Measurements from ENCODE around the gene RCC2.
A peak's percentile ranks its signal among the peaks of the same experiment; 100 is the strongest.

RCC2 gene

DNA sequence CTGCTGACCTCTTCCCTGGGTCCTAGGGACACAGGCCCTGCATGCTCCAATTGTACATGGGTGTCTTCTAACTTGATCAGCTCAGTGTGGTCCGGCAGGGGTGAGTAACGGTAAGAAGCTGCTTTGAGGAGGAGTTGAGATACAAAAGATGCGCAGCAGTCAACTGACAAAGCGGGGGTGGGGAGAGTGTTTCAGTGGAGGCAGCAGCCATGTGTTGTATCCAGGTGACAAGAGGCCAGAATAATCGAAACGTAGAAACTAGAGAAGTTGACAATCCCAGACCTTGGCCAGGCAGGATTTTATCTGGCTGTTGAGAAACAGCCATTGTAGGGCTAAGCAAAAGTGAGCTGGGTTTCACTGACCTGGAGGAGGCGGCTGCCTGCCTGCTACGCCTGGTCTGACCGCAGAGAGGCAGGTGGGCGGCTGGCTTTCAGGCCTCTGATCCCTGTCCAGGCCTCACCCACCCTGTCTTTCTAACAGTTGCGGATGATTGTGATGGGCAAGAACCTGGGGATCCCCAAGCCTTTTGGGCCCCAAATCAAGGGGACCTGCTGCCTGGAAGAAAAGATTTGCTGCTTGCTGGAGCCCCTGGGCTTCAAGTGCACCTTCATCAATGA is 38.6 kb downstream of the RCC2 start:
- DNase-seq (ENCODE audit: insufficient read length, low spot score): no peak
- no peak for FAIRE-seq
- no peak for TF ChIP-seq POLR2A (IDR thresholded peaks at IDR 0.05; ENCODE audit: low read depth, low read length)

DNA sequence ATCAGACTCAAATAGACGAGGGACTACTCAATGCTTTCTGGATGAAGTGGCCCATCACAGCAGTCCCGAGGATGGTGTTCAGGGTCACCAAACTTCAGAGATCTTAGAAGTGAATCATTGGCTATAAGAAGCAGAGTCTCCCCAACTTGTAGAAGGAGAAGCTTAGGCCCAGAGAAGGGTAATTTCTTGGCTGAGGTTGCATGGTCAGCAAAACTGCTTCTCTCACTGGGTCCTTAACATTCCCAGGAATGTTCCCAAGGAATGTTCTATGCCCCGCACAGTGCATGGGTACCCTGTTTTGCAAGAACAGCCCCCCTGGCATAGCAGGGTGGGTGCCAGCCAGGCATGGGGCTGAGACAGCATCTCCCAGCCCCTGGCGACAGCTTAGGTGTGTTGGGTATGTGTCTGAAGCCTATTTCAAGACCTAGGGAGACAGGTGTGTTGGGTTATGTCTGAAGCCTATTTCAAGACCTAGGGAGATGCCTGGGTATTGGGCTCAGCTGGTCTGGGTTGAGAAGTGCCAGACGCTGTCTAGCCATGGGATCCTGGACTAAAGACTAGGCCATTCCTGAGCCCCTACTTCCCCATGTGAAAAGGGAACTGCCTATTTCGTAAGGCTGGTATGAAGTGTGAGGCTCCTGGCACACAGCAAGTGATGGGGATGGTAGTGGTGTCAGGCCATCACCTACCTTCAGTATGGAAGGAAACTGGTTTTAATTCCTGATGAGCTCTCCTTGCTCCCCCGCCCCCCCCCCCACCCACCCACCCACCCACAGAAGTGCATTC is 41.4 kb downstream of the RCC2 start:
- FAIRE-seq: no peak
- TF ChIP-seq POLR2A (IDR thresholded peaks at IDR 0.05; ENCODE audit: low read depth, low read length): no peak
- no peak for DNase-seq (ENCODE audit: insufficient read length, low spot score)

DNA sequence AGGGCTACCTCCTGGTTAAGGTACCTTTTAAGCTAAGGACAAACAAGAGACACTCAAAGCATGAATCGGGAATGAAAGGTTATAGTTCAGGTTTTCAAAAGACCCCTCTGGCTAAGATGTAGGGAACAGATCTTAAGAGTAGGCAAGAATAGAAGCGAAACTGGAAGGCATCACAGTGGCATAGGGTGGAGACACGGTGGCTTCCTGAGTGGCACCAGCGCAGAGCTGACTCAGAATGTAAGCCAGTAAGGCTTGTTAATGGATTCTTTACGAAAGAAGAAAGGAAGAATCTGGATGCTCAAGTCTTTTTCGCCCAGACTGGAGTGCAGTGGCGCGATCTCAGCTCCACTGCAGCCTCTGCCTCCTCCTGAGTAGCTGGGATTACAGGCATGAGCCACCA is 46.2 kb downstream of the RCC2 start:
- TF ChIP-seq POLR2A (IDR thresholded peaks at IDR 0.05; ENCODE audit: low read depth, low read length): no peak
- no peak for FAIRE-seq

DNA sequence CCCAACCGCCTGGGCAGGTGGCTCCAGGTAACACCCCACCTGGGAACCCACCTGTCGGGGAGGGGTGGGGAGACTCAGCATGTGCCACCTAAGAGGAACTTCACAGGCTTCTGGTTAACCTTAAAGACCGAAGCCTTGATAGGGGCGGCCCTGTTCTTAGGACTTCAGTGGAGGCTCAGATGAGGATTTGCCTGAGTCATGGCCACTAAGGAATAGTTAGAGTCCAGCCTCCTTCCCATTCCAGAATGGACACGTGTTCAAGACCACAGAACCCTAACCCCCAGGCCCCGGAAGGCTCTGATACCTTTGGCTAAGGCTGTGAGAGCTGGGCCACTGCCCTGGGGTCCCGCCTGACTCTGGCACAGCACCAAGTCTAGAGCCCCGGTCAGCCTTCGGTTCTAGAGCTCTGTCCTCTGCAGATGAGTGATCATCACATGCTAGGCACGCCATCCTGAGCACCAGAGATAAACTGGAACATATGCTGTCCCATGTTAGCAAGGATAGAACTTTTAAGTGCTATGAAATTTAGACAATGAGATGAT is 47.2 kb downstream of the RCC2 start:
- no peak for DNase-seq (ENCODE audit: insufficient read length, low spot score)
- no peak for FAIRE-seq
- no peak for TF ChIP-seq POLR2A (IDR thresholded peaks at IDR 0.05; ENCODE audit: low read depth, low read length)

More for the DNA sequence above, 46.2 kb downstream of the RCC2 start:
- DNase-seq (ENCODE audit: insufficient read length, low spot score): no peak

DNA sequence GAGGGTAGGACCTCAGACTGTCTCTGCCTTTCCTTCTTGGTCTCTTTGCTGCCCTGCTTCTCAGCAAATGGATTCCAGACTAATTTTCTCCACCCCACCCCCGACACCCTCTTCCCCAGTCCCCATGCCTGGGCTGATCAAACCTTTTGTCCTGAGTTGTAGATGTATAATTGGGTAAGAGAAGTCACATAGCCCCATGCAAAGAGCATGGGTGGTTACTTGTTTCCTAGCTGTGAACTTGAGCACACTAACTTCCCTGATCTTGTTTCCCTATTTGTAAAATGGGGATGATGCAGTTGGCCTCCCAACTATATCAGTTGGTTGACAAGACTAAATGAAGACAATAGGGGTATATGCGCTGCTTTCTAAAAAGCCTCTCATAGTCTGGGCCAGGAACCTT is 58.3 kb downstream of the RCC2 start:
- TF ChIP-seq POLR2A (IDR thresholded peaks at IDR 0.05; ENCODE audit: low read depth, low read length): no peak
- DNase-seq (ENCODE audit: insufficient read length, low spot score) (no peak), FAIRE-seq (no peak)

DNA sequence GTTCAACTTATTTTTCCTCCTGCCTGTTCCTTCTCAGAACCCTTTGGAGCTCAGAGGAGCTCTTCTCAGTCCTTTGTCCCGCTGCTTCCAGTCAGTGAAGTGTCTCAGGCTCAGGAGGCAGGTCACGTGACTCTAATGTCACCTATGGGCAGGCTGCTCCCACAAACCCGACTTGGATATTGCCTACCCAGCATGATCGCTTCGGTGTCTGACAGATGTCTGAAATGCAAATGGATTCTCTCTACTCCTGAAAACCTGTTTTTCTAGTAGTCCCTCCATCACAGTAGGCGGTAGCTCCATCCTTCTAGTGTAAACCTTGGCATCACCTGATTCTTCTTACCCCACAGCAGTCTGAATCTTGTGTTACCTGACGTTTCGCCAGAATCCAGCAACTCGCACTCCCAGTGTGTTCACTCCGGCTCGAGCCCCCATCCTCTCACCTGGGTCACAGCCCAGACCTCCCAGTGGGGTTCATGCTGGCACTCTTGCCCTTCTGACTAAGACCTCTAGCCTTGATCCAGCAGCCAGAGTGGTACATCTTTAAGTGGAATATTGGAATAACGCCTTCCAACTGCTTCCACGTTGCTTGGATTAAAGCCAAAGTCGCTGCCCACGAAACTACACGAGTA is 62.0 kb downstream of the RCC2 start:
- DNase-seq (ENCODE audit: insufficient read length, low spot score): no peak
- FAIRE-seq: no peak
- no peak for TF ChIP-seq POLR2A (IDR thresholded peaks at IDR 0.05; ENCODE audit: low read depth, low read length)

DNA sequence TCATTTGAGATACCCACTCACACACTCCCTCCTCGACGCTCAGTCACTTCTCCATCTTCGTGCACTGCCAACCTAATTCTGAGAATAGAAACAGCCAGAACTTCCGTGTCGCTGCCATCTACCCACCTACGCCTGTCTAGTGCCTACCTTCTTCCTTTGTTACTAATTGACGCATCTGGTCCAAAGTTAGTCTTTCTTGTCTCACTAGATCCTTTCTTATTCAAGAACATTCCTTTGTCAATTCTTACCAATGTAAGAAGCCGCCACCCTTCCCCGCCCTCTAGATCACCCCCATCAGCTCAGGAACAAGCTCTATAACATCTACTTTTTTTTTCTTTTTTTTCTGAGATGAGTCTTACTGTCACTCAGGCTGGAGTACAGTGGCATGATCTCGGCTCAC is 63.8 kb downstream of the RCC2 start:
- no peak for FAIRE-seq
- no peak for DNase-seq (ENCODE audit: insufficient read length, low spot score)
- no peak for TF ChIP-seq POLR2A (IDR thresholded peaks at IDR 0.05; ENCODE audit: low read depth, low read length)

DNA sequence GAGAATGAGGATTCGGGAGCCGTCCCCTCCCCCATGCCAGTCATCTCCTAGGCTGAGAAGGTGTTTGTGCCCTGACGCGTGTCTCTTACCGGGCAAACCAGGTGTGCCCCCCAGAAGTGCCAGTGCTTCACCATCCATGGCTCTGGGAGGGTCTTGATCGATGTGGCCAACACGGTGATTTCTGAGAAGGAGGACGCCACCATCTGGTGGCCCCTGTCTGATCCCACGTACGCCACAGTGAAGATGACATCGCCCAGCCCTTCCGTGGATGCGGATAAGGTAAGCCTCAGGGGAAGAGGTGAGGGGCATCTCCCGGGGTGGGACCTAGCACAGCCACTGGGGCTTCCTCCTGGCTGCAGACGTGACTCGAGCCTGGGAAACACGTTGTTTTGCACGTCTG is 66.5 kb downstream of the RCC2 start:
- FAIRE-seq (no peak), DNase-seq (ENCODE audit: insufficient read length, low spot score) (no peak)
- TF ChIP-seq POLR2A (IDR thresholded peaks at IDR 0.05; ENCODE audit: low read depth, low read length): no peak

DNA sequence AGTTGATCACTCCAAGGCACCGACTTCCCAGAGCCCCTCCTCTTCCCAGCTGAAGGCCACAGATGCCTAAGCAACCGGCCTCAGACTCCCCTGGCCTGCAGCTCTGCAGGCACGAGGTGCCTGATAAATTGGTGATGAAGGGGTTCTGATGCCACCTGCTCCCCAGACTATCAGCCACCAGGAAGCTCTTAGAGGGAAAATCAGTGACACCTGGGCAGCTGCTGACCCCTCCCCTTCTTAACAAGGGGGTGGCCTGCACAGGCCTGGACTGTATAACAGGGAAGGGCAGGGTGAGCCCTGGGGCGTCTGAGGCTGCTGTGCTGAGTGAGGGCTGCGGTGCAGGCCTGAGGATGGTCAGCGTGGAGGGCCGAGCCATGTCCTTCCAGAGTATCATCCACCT is 67.6 kb downstream of the RCC2 start, which contains the start of gene PADI6:
PADI6 (plus strand) TSS at position 301 of the 400 bp plus-strand sequence; CDS start at position 351, 50 bp downstream.
- TF ChIP-seq POLR2A (IDR thresholded peaks at IDR 0.05; ENCODE audit: low read depth, low read length): no peak
- DNase-seq (ENCODE audit: insufficient read length, low spot score) (no peak), FAIRE-seq (no peak)

DNA sequence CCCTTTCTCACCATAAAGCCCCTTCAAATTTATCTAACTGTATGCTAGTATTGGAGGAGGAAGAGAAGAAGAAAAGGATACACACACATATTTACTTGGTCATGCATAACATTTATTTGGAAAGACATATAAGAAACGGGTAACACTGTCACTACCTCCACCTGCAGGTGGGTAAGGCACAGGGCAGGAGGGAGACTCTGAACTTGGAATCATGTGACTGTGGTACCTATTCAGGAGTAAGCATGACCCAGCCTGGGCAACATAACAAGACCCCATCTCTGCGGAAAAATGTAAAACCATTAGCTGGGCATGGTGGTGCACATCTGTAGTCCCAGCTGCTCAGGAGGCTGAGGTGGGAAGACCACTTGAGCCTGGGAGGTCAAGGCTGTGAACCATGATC is 68.9 kb downstream of the RCC2 start:
- TF ChIP-seq POLR2A (IDR thresholded peaks at IDR 0.05; ENCODE audit: low read depth, low read length): no peak
- DNase-seq (ENCODE audit: insufficient read length, low spot score): no peak
- no peak for FAIRE-seq

DNA sequence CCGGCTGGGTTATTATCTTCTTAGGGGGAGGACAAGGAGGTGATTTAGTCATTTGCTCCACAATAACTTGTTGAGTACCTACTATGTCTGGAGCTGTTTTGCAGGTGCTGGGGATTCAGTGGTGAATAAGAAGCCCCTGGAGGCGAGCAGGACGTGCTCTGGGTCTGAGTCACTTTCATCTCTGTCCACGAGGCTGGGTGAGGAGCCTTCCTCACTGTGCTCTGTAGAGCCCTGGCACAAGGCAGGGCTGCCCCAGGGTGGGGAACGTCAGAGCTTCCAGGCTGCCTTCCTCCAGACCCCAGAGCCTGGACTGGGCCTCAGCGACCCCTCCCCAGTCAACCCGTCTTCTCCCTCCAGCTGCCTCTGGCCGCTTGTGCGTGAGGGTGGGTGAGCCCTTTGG is 70.0 kb downstream of the RCC2 start:
- no peak for TF ChIP-seq POLR2A (IDR thresholded peaks at IDR 0.05; ENCODE audit: low read depth, low read length)
- peak; percentile 65 for DNase-seq (ENCODE audit: insufficient read length, low spot score)
- peak; percentile 11 for FAIRE-seq

DNA sequence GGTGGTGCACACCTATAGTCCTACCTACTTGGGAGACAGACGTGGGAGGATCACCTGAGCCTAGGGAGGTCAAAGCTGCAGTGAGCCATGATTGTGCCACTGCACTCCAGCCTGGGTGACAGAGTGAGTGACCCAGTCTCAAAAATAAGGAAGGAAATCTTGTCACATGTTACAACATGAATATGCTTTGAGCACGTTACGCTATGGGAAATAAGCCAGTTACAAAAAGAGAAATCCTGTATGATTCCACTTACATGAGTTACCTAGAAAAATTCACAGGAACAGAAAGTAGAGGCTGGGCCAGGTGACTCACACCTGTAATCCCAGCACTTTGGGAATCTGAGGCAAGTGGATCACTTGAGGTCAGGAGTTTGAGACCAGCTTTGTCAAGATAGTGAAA is 74.2 kb downstream of the RCC2 start:
- no peak for DNase-seq (ENCODE audit: insufficient read length, low spot score)
- no peak for FAIRE-seq
- no peak for TF ChIP-seq POLR2A (IDR thresholded peaks at IDR 0.05; ENCODE audit: low read depth, low read length)

DNA sequence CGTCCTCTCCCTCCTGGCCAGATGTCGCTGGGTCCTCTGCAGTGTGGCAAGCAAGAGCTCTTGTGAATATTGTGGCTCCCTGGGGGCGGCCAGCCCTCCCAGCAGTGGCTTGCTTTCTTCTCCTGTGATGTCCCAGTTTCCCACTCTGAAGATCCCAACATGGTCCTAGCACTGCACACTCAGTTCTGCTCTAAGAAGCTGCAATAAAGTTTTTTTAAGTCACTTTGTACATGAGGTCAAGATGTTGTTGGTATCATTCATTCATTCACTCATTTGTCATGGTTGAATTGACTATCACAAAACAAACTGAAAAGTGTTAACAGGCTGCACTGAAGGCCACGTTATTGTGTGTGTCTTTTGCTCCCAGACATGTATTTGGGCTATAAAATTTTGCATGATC is 75.7 kb downstream of the RCC2 start:
- DNase-seq (ENCODE audit: insufficient read length, low spot score) (no peak), FAIRE-seq (no peak)
- no peak for TF ChIP-seq POLR2A (IDR thresholded peaks at IDR 0.05; ENCODE audit: low read depth, low read length)

DNA sequence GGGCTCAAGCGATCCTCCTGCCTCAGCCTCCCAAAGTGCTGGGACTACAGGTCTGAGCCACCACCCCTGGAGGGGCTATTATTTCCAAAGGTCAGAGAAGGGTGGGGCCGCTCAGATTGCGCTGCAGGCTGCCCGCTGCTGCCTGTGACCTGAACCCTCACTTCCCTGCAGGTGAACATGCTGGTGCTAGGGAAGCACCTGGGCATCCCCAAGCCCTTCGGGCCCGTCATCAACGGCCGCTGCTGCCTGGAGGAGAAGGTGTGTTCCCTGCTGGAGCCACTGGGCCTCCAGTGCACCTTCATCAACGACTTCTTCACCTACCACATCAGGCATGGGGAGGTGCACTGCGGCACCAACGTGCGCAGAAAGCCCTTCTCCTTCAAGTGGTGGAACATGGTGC is 76.1 kb downstream of the RCC2 start:
- no peak for DNase-seq (ENCODE audit: insufficient read length, low spot score)
- TF ChIP-seq POLR2A (IDR thresholded peaks at IDR 0.05; ENCODE audit: low read depth, low read length): no peak
- FAIRE-seq: no peak
